Activated T-cell treated with anti-CD3 and anti-CD28 coated beads, Interleukin-2, amount 50 U/mL, for 72 hours (primary cell): ENCODE results near the gene HARS2. TPM values are rescaled to one million over a fixed set of nuclear protein-coding genes. Genes with fewer than 3 reads are reported as not detected.

ENCODE experiments used
- total RNA-seq, 2 donors: library from RNA; stranded (reverse); gene quantifications; one replicate each; pipeline ENCODE4 v1.2.3, GENCODE V29; 2022

HARS2 gene
- total RNA-seq, 2 donors from 2014 or later, result 31.2 to 31.3 TPM

Other genes with a start within 250 kb of the HARS2 start
- 10 to 100 TPM; 14.4 to 16.8 TPM for gene EIF4EBP3, start 143.8 kb upstream of the HARS2 start, total RNA-seq
- 10 to 100 TPM; 50.8 to 61.1 TPM for gene SRA1, start 134.0 kb upstream of the HARS2 start, total RNA-seq
- 10 to 100 TPM; 33.8 to 38.2 TPM for gene APBB3, start 126.9 kb upstream of the HARS2 start, total RNA-seq
- gene SLC35A4, start 126.6 kb upstream of the HARS2 start, total RNA-seq, result 10 to 100 TPM; 52.7 to 69.3 TPM
- under 1 TPM in 1 of 2 donors, not detected in 1; 0.41 TPM for gene CD14, start 58.3 kb upstream of the HARS2 start, total RNA-seq
- 10 to 100 TPM; 31.8 to 35.0 TPM for gene TMCO6, start 52.0 kb upstream of the HARS2 start, total RNA-seq
- gene NDUFA2, start 43.8 kb upstream of the HARS2 start, total RNA-seq, result 10 to 100 TPM; 43.3 to 51.6 TPM
- 100 to 1,000 TPM; 121 to 129 TPM for gene IK, start 43.6 kb upstream of the HARS2 start, total RNA-seq
- gene WDR55, start 26.6 kb upstream of the HARS2 start, total RNA-seq, result 10 to 100 TPM; 24.3 to 30.2 TPM
- gene DND1, start 17.9 kb upstream of the HARS2 start, total RNA-seq, result 1 to 10 TPM; 3.7 to 4.6 TPM
- gene HARS1, start 85 bp upstream of the HARS2 start, total RNA-seq, result 10 to 100 TPM; 78.4 to 85.1 TPM
- 10 to 100 TPM; 44.9 to 53.7 TPM for gene ZMAT2, start 9.0 kb downstream of the HARS2 start, total RNA-seq
- not detected for gene PCDHA1, start 94.7 kb downstream of the HARS2 start, total RNA-seq
- not detected for gene PCDHA2, start 103.4 kb downstream of the HARS2 start, total RNA-seq
- not detected for gene PCDHA3, start 109.6 kb downstream of the HARS2 start, total RNA-seq
- not detected for gene PCDHA4, start 115.6 kb downstream of the HARS2 start, total RNA-seq
- not detected for gene PCDHA5, start 130.2 kb downstream of the HARS2 start, total RNA-seq
- not detected for gene PCDHA6, start 136.5 kb downstream of the HARS2 start, total RNA-seq
- not detected for gene PCDHA7, start 142.8 kb downstream of the HARS2 start, total RNA-seq
- gene PCDHA8, start 149.7 kb downstream of the HARS2 start, total RNA-seq, result not detected
- not detected for gene PCDHA9, start 156.9 kb downstream of the HARS2 start, total RNA-seq
- gene PCDHA10, start 164.4 kb downstream of the HARS2 start, total RNA-seq, result not detected
- gene PCDHA11, start 177.5 kb downstream of the HARS2 start, total RNA-seq, result not detected
- not detected for gene PCDHA12, start 183.9 kb downstream of the HARS2 start, total RNA-seq
- not detected for gene PCDHA13, start 190.7 kb downstream of the HARS2 start, total RNA-seq
- gene PCDHAC1, start 234.8 kb downstream of the HARS2 start, total RNA-seq, result not detected